ENCODE data around the gene CDH18. TPM values are rescaled to one million over a fixed set of nuclear protein-coding genes. Genes with fewer than 3 reads are reported as not detected.

CDH18 gene
- total RNA-seq, result not detected

GRCh38 chr5:19987612-19988361, at the start of gene CDH18:
TSS of gene CDH18 (minus strand) at chr5:19988200. CDS start at chr5:19838986, 149,214 bp downstream.
- Mint-ChIP-seq H3K4me3 (no peak within 1 kb of the TSS), H3K27ac (no peak within 1 kb of the TSS), H3K36me3 (no peaks in the 10 kb centered on the region), H3K9me3 (peaks cover 4% of the 10 kb centered on the region), H3K4me1 (no peaks in the 10 kb centered on the region), H3K27me3 (peaks cover 6% of the 10 kb centered on the region)
- DNase-seq, result no peak

GRCh38 chr5:20034717-20035116, 46.7 kb upstream of the CDH18 start:
- no peak overlapping the region for H3K27ac Mint-ChIP-seq
- H3K36me3 Mint-ChIP-seq, result no peaks in the 10 kb centered on the region
- H3K27me3 Mint-ChIP-seq, result no peaks in the 10 kb centered on the region
- no peaks in the 10 kb centered on the region for H3K4me1 Mint-ChIP-seq
- peaks cover 6% of the 10 kb centered on the region for H3K9me3 Mint-ChIP-seq
- H3K4me3 Mint-ChIP-seq, result no peak overlapping the region
- no peak for DNase-seq

GRCh38 chr5:20033881-20034280, 45.9 kb upstream of the CDH18 start:
- no peak for DNase-seq
- no peak overlapping the region for H3K4me3 Mint-ChIP-seq
- no peaks in the 10 kb centered on the region for H3K4me1 Mint-ChIP-seq
- no peak overlapping the region for H3K27ac Mint-ChIP-seq
- H3K9me3 Mint-ChIP-seq, result peaks cover 6% of the 10 kb centered on the region
- H3K27me3 Mint-ChIP-seq, result no peaks in the 10 kb centered on the region
- no peaks in the 10 kb centered on the region for H3K36me3 Mint-ChIP-seq

DNA sequence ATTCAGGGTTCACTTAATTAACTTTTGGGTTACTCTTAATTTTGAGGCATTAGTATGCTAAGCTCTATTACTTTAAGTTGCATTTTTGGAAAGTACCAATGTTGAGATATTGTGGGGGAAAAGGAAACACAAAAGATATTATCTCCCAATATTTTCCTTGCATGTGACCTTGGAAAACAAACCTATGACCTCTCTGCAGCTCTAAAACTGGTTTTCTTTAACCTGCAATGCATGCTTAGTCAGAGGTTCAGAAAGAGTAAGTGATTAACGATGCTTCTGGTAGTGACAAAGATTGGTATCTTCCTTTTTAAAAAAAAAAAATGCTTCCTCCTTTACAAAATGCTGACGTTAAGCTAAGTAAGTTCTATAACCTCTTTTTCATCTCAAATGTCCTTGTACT, 44.9 kb upstream of the CDH18 start:
- no peaks in the 10 kb centered on the region for H3K4me1 Mint-ChIP-seq
- no peak overlapping the region for H3K4me3 Mint-ChIP-seq
- DNase-seq, result no peak
- H3K27me3 Mint-ChIP-seq, result no peaks in the 10 kb centered on the region
- no peaks in the 10 kb centered on the region for H3K36me3 Mint-ChIP-seq
- H3K27ac Mint-ChIP-seq, result no peak overlapping the region
- peaks cover 4% of the 10 kb centered on the region for H3K9me3 Mint-ChIP-seq

DNA sequence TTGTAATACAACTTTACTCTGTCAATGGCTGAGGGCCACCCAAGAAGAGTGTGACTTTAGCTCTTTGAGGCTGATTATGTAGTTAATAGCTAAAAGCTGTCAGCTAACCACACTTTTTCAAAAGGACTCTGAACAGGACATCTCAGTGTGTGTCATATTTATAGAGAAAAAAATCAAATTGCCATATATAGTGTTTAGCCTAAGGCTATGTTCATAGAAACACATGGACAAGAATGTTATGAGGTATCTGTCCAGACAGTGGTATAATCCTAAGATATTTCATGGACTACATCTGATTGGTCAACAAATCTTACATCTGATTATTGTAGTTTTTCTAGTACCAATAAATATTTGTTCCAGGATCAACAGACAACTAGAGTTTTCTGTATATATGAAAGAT, 42.1 kb upstream of the CDH18 start:
- no peak overlapping the region for H3K4me3 Mint-ChIP-seq
- no peaks in the 10 kb centered on the region for H3K4me1 Mint-ChIP-seq
- H3K9me3 Mint-ChIP-seq, result peaks cover 1% of the 10 kb centered on the region
- no peaks in the 10 kb centered on the region for H3K36me3 Mint-ChIP-seq
- no peak for DNase-seq
- no peak overlapping the region for H3K27ac Mint-ChIP-seq
- no peaks in the 10 kb centered on the region for H3K27me3 Mint-ChIP-seq

GRCh38 chr5:20029266-20029665, 41.3 kb upstream of the CDH18 start:
- no peaks in the 10 kb centered on the region for H3K4me1 Mint-ChIP-seq
- peaks cover 1% of the 10 kb centered on the region for H3K9me3 Mint-ChIP-seq
- no peak overlapping the region for H3K4me3 Mint-ChIP-seq
- DNase-seq, result no peak
- H3K36me3 Mint-ChIP-seq, result no peaks in the 10 kb centered on the region
- no peaks in the 10 kb centered on the region for H3K27me3 Mint-ChIP-seq
- no peak overlapping the region for H3K27ac Mint-ChIP-seq

GRCh38 chr5:20028506-20028905, 40.5 kb upstream of the CDH18 start:
- Mint-ChIP-seq H3K27ac (no peak overlapping the region), H3K4me3 (no peak overlapping the region), H3K36me3 (no peaks in the 10 kb centered on the region), H3K4me1 (no peaks in the 10 kb centered on the region), H3K27me3 (no peaks in the 10 kb centered on the region), H3K9me3 (peaks cover 1% of the 10 kb centered on the region)
- DNase-seq, result no peak

DNA sequence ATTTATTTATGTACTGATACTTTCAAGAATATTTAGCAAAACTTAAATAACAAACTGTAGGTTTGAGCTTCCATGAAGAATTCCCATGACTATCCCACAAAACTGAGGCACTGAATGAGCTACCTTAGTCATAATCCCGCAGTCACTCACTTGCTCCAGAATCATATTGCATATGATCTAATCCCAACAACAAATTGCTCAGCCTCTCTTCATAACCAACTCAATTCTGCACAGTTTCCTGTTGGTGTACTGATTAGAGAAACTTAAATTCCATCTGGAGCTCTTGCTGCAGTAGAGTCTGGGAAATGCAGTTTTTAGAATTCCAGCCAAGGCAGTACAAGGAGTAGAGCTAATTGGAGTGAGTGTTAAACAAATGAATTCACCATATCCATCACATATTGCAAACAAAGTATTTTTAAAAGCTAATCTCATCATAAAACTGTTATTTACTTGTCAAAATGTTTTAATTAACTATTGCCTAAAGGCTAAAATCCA, 35.7 kb upstream of the CDH18 start:
- Mint-ChIP-seq H3K9me3 (peaks cover 5% of the 10 kb centered on the region), H3K27ac (no peak overlapping the region), H3K27me3 (no peaks in the 10 kb centered on the region), H3K36me3 (no peaks in the 10 kb centered on the region), H3K4me1 (no peaks in the 10 kb centered on the region), H3K4me3 (no peak overlapping the region)
- no peak for DNase-seq

GRCh38 chr5:20020247-20020646, 32.2 kb upstream of the CDH18 start:
- peaks cover 12% of the 10 kb centered on the region for H3K9me3 Mint-ChIP-seq
- H3K36me3 Mint-ChIP-seq, result no peaks in the 10 kb centered on the region
- H3K4me3 Mint-ChIP-seq, result no peak overlapping the region
- DNase-seq, result no peak
- H3K27ac Mint-ChIP-seq, result no peak overlapping the region
- no peaks in the 10 kb centered on the region for H3K27me3 Mint-ChIP-seq
- H3K4me1 Mint-ChIP-seq, result no peaks in the 10 kb centered on the region

DNA sequence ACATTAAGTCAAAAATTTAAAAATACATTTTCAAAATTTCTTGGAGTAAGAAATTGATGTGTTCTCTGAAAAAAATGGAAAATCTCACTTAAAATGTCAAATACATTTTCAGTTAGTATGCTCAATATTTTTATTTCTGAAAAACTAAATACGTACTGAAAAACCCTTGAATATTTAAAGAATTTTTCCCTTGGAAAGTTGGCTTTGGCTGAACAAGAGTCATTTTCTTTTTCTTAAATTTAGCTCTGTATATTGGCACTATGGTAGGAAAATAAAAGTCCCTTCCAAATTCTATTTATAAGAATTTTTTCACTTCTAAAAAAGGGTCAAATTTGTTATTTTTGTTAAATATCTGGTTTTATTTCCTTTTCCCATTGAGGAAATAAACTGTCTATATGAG, 29.0 kb upstream of the CDH18 start:
- Mint-ChIP-seq H3K9me3 (peaks cover 14% of the 10 kb centered on the region), H3K27me3 (no peaks in the 10 kb centered on the region), H3K36me3 (no peaks in the 10 kb centered on the region), H3K4me1 (no peaks in the 10 kb centered on the region), H3K4me3 (no peak overlapping the region), H3K27ac (no peak overlapping the region)
- DNase-seq, result no peak

DNA sequence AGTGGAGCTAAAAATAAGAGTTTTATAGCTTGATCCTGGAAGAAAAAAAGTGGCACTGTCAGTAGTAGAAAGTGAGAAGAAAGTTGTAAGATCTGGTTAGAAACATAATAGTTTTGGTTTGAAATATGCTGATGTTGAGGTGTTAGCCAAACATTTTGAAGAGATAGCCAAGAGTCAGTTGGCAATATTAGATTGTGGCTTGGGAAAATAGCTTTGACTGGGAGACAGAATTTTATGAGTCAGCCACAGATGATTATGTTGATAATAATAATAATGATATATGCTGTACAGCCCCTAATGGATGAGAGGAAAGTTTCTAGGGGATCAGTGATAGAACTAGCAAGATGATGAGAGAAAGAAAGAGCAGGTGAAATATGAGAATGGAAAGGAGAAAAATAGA, 12.4 kb upstream of the CDH18 start:
- no peaks in the 10 kb centered on the region for H3K27me3 Mint-ChIP-seq
- DNase-seq, result no peak
- H3K36me3 Mint-ChIP-seq, result no peaks in the 10 kb centered on the region
- no peak overlapping the region for H3K27ac Mint-ChIP-seq
- H3K4me3 Mint-ChIP-seq, result no peak overlapping the region
- no peaks in the 10 kb centered on the region for H3K4me1 Mint-ChIP-seq
- peaks cover 14% of the 10 kb centered on the region for H3K9me3 Mint-ChIP-seq

- peaks cover 6% of the 10 kb centered on the region for H3K27me3 Mint-ChIP-seq
- H3K9me3 Mint-ChIP-seq, result peaks cover 4% of the 10 kb centered on the region
- H3K27ac Mint-ChIP-seq, result no peak overlapping the region
- no peaks in the 10 kb centered on the region for H3K4me1 Mint-ChIP-seq
- no peak for DNase-seq
- no peaks in the 10 kb centered on the region for H3K36me3 Mint-ChIP-seq
- H3K4me3 Mint-ChIP-seq, result no peak overlapping the region
Measured at GRCh38 chr5:19988457-19988856, 457 bp upstream of the CDH18 start.

- Mint-ChIP-seq H3K27me3 (peaks cover 6% of the 10 kb centered on the region), H3K9me3 (peaks cover 4% of the 10 kb centered on the region), H3K4me3 (no peak overlapping the region), H3K4me1 (no peaks in the 10 kb centered on the region), H3K27ac (no peak overlapping the region), H3K36me3 (no peaks in the 10 kb centered on the region)
- no peak for DNase-seq
Measured at GRCh38 chr5:19986806-19987205, 1.2 kb downstream of the CDH18 start.

DNA sequence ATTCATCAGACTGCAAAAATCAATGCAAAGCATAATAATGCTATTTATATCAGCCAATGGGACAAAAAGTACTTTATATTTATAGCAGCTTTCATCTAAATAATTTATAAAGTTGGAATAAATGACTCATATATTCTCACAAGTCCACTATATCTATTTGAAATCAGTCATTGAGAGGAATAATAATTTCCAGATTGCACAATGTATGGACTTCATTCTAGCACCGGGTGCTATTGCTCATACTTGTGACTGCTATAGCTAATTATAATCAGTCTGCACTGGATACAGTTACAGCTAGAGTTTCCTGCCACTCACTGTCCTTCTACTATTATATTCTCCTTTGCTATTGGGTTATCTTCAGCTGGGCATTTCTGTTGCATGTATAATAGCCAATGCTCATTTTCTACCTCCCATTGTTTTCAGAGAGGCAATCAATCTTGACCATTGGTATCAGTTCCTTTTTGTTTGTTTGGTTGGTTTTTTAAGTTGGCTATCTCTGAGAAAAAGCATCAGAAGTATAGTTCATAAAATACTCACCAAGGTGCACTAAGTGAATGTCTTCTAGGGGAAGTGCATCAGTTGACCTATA, 1.9 kb downstream of the CDH18 start:
- no peaks in the 10 kb centered on the region for H3K4me1 Mint-ChIP-seq
- no peaks in the 10 kb centered on the region for H3K36me3 Mint-ChIP-seq
- no peak overlapping the region for H3K4me3 Mint-ChIP-seq
- peaks cover 6% of the 10 kb centered on the region for H3K9me3 Mint-ChIP-seq
- peaks cover 6% of the 10 kb centered on the region for H3K27me3 Mint-ChIP-seq
- no peak overlapping the region for H3K27ac Mint-ChIP-seq
- DNase-seq, result no peak

DNA sequence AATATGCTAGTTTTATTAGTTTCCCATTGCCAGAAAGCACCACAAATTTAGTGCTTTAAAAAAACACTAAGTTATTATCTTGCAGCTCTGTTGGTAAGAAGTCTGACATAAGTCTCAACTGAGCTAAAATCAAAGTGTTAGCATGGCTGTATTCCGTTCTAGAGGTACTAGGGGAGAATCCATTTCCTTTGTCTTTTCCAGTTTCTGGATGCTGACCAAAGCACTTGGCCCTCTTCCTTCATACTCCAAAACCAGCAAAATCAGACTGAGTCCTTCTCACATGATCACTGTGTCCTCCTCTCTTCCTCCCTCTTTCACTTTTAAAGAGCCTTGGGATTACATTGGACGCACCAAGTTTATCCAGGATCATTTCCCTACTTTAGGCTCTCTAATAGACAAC, 9.5 kb downstream of the CDH18 start:
- Mint-ChIP-seq H3K27ac (no peak overlapping the region), H3K27me3 (no peaks in the 10 kb centered on the region), H3K36me3 (no peaks in the 10 kb centered on the region), H3K4me3 (no peak overlapping the region), H3K4me1 (no peaks in the 10 kb centered on the region), H3K9me3 (peaks cover 11% of the 10 kb centered on the region)
- no peak for DNase-seq

DNA sequence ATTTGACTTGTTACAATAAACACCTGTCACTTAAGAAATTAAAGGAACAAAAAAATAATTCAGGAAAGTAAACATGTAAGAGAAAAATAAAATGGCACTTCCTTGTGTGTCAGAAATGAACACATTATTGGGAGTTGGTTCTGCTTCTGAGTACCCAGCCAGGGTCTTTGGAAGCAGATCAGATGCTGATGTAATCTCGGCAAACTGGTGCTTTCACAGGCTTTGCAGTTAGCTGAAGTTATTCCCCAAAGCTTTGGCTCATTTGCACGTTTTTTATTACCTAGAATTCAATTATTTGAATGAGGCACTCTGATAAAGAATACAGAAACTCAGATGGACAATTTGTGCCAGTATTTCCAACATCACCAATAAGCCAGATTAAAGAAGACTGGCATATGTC, 10.9 kb downstream of the CDH18 start:
- DNase-seq, result no peak
- Mint-ChIP-seq H3K4me1 (no peaks in the 10 kb centered on the region), H3K27me3 (no peaks in the 10 kb centered on the region), H3K27ac (no peak overlapping the region), H3K9me3 (peaks cover 11% of the 10 kb centered on the region), H3K4me3 (no peak overlapping the region), H3K36me3 (no peaks in the 10 kb centered on the region)

Data from activated naive CD8-positive, alpha-beta T cell treated with anti-CD3 and anti-CD28 coated beads for 36 hours (primary cell).